ENCODE results near the gene HK1. TPM values are rescaled to one million over a fixed set of nuclear protein-coding genes. Genes with fewer than 3 reads are reported as not detected.
A peak's percentile ranks its signal among the peaks of the same experiment; 100 is the strongest.
"Not testable (repeated sequence)": the region's sequence is repeated elsewhere in the genome, so short reads cannot be mapped to it uniquely, and the experiment has no call there.

The HK1 gene
- total RNA-seq, 1 donor from 2014 or later: 58.3 TPM

GRCh38 chr10:69450395-69450794 lies 172.1 kb downstream of the HK1 start:
- intact Hi-C loops (cut with DNase I); ATAC-seq; DNase-seq (ENCODE audit: low spot score): not testable (repeated sequence)

- ATAC-seq (peak; percentile 92), DNase-seq (ENCODE audit: low spot score) (peak; percentile 92)
- intact Hi-C loops (cut with DNase I): no loop called here
These were observed 173.0 kb downstream of the HK1 start, which contains the start of gene TSPAN15 for GRCh38 chr10:69451209-69451783. TSPAN15 (plus strand) TSS chr10:69451465; CDS start chr10:69451595, 130 bp downstream.

Other genes starting within 250 kb of the HK1 start
- 146 TPM for gene SRGN, start 190.4 kb upstream of the HK1 start, total RNA-seq
- 53.6 TPM for gene VPS26A, start 154.3 kb upstream of the HK1 start, total RNA-seq
- 22.7 TPM for gene SUPV3L1, start 98.3 kb upstream of the HK1 start, total RNA-seq
- 12.0 TPM for gene HKDC1, start 58.2 kb upstream of the HK1 start, total RNA-seq
- gene TACR2, start 138.4 kb downstream of the HK1 start, total RNA-seq: 0.53 TPM
- 103 TPM for gene TSPAN15, start 173.0 kb downstream of the HK1 start, total RNA-seq